Natural killer cell (primary cell): ENCODE data around the gene LAMB1. TPM values are rescaled to one million over a fixed set of nuclear protein-coding genes. Genes with fewer than 3 reads are reported as not detected.

Experiments
- ATAC-seq, 3 donors: fragments of 150-1000 bp in 2 of 3; fragments of 200-7000 bp in 1 of 3; cut with Tn5 transposase; 1 replicate in 1 of 3; 2 replicates in 2 of 3; pipeline ENCODE4 v1.10.0; 2021; ENCODE audit warnings: mild to moderate bottlenecking in 2 of 3, moderate library complexity in 2 of 3
- DNase-seq, 2 donors: peaks; one replicate each; pipeline versions ENCODE4 v3.0.0 to v3.0.0-alpha.2; 2013 to 2021; ENCODE audit warnings: mixed read lengths in 1 of 2
- H3K27ac ChIP-seq: one replicate; pipeline ENCODE4 v1.5.1; 2013; ENCODE audit warnings: mild to moderate bottlenecking, low read length
- H3K27me3 ChIP-seq: one replicate; pipeline ENCODE4 v1.6.1; 2013; ENCODE audit warnings: low read length; ENCODE audit not compliant: control insufficient read depth, insufficient read depth
- H3K36me3 ChIP-seq: one replicate; pipeline ENCODE4 v1.6.1; 2013; ENCODE audit warnings: low read length; ENCODE audit not compliant: control insufficient read depth, insufficient read depth
- H3K4me1 ChIP-seq: one replicate; pipeline ENCODE4 v1.6.1; 2013; ENCODE audit warnings: low read length; ENCODE audit not compliant: control insufficient read depth, insufficient read depth
- H3K4me3 ChIP-seq: one replicate; pipeline ENCODE4 v1.5.1; 2013; ENCODE audit warnings: low read length
- H3K9me3 ChIP-seq: one replicate; pipeline ENCODE4 v1.6.1; 2013; ENCODE audit warnings: low read length; ENCODE audit not compliant: control insufficient read depth, insufficient read depth
- H3K27ac Mint-ChIP-seq, 2 donors: one replicate each; pipeline ENCODE4 v1.8.0; 2022; ENCODE audit warnings: mild to moderate bottlenecking in 2 of 2, mixed read lengths in 2 of 2, moderate library complexity in 1 of 2
- H3K27me3 Mint-ChIP-seq, 2 donors: one replicate each; pipeline ENCODE4 v1.8.0; 2022; ENCODE audit warnings: low read depth in 2 of 2, mixed read lengths in 2 of 2
- H3K36me3 Mint-ChIP-seq: one replicate; pipeline ENCODE4 v1.8.0; 2022; ENCODE audit warnings: mixed read lengths
- H3K4me1 Mint-ChIP-seq, 2 donors: one replicate each; pipeline ENCODE4 v1.8.0; 2022; ENCODE audit warnings: mixed read lengths in 2 of 2
- H3K4me3 Mint-ChIP-seq: one replicate; pipeline ENCODE4 v1.8.0; 2022; ENCODE audit warnings: mild to moderate bottlenecking, moderate library complexity, mixed read lengths
- H3K9me3 Mint-ChIP-seq, 2 donors: one replicate each; pipeline ENCODE4 v1.8.0; 2022; ENCODE audit warnings: mixed read lengths in 2 of 2
- whole genome bisulfite sequencing: methylation state at CpG from one replicate; pipeline ENCODE4 v1.1.7; 2013; ENCODE audit warnings: missing lambda C conversion rate; ENCODE audit not compliant: insufficient coverage; 5-methylcytosine and 5-hydroxymethylcytosine counted together
- intact Hi-C: fragments of 100-400 bp; cut with micrococcal nuclease; formaldehyde crosslinking; loops from one replicate; pipeline ENCODE4 v1.14.2; 2022
- total RNA-seq, 4 donors: library from RNA; stranded (reverse); fragments of 120-200 nt in 1 of 4; gene quantifications; one replicate each; pipeline versions ENCODE4 v1.2.3 to v1.2.4, GENCODE V29; 2013 to 2022
- TF ChIP-seq, protein P1 (sequence below): fragments of 200-600 bp; IDR thresholded peaks from one replicate; pipeline ENCODE4 v1.8.0; 2022; ENCODE audit warnings: antibody characterized with exemption

The LAMB1 gene
- total RNA-seq, 3 donors from 2014 or later (not counting 1 experiment from before 2014, with no cell fraction given), result not detected

DNA sequence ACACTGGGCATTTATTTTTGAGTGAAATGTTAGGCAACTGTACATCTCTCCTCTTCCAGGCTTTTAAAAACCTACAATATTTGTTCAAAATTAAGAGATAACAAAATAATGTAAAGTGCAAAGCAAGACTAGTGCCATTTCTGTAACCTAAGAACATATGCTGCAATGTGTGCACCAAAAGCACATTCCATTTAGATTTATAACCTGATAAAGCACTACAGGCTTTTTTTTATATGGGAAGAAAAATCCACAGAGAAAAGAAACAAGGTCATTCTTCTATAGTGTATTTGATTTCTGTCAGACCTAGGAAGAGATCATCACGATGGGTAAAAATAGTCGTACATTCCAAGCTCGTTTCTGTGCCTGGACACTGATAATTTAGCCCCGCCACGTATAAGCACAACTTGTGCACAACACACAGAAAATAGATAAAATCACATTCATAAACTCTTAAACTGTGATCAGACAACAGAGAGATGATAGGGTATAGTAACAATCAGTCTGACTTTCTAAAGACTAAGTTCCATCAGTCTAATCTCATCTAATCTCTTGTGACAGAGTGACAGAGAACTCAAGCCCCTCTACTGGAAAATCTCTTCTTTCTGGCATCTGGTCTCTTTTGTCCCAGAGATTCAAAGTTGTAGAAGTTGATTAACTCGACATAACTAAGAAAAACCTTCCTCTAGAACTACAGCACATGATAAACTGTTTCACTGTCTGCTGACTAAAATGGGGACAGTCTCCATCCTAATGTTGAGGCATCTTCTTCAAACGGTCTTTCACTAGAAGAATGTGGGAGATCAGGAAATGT is 6.7 kb downstream of the LAMB1 start:
- Mint-ChIP-seq H3K9me3 (peaks cover 0 to 3% of the 10 kb centered on the region in 2 donors), H3K4me3 (no peak overlapping the region), H3K36me3 (no peaks in the 10 kb centered on the region), H3K4me1 (peaks cover 0 to under 1% of the 10 kb centered on the region in 2 donors), H3K27ac (no peak overlapping the region), H3K27me3 (peaks cover 24 to 61% of the 10 kb centered on the region in 2 donors)
- intact Hi-C loops, result no loop called here
- TF ChIP-seq, protein P1, sequence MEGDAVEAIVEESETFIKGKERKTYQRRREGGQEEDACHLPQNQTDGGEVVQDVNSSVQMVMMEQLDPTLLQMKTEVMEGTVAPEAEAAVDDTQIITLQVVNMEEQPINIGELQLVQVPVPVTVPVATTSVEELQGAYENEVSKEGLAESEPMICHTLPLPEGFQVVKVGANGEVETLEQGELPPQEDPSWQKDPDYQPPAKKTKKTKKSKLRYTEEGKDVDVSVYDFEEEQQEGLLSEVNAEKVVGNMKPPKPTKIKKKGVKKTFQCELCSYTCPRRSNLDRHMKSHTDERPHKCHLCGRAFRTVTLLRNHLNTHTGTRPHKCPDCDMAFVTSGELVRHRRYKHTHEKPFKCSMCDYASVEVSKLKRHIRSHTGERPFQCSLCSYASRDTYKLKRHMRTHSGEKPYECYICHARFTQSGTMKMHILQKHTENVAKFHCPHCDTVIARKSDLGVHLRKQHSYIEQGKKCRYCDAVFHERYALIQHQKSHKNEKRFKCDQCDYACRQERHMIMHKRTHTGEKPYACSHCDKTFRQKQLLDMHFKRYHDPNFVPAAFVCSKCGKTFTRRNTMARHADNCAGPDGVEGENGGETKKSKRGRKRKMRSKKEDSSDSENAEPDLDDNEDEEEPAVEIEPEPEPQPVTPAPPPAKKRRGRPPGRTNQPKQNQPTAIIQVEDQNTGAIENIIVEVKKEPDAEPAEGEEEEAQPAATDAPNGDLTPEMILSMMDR, result no peak
- H3K4me1 ChIP-seq, result peaks cover 1% of the 10 kb centered on the region
- H3K9me3 ChIP-seq, result no peaks in the 10 kb centered on the region
- no peak for DNase-seq
- no peak overlapping the region for H3K4me3 ChIP-seq
- ATAC-seq, result no peak
- peaks cover 4% of the 10 kb centered on the region for H3K27me3 ChIP-seq
- no peaks in the 10 kb centered on the region for H3K36me3 ChIP-seq
- 88% methylated on average over 6 of the region's 7 CpGs for WGBS
- H3K27ac ChIP-seq, result no peak overlapping the region

DNA sequence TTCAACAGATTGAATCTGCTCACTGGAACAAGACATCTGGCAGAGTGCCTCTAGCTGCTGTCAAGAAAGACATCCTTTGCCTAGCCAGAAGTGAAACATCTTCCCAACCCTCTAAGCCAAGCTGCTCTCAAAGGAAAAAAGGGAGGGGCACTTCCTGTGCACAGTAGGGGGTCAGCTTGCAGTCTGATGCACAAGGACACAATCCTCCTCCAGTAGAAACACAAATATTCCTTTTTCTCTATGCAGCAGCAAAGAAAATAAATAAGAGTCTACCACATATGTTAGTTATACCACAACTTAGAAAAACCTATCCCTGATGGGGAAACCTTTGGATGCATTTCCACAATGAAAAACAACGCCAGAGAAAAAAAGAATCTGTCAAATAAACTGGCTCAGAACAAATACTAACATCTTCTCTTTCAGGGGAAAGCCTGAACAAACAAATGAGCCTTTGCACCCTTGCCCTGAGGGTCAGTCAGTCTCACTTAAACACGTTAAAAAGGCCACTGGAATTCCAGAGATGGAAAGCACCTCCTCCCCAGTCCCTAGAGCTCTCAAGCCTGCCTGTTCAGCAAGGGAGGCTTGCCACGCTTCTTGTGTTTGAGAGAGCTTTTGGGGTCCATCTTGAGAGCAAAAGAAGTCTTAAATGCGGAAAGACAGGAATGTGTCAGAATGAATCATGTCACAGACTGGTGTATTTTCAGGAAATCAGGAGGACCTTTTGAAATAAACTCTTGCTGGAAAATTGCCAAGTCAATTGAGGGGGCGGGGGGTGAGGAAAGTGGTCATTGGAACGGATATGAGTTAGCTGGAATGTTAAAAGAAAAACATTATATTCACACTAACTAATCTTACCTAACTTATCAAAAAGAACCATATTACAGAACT is 7.5 kb downstream of the LAMB1 start:
- intact Hi-C loops, result no loop called here
- Mint-ChIP-seq H3K4me1 (no peaks in the 10 kb centered on the region), H3K27me3 (peaks cover 19 to 54% of the 10 kb centered on the region in 2 donors), H3K4me3 (no peak overlapping the region), H3K27ac (no peak overlapping the region), H3K36me3 (no peaks in the 10 kb centered on the region), H3K9me3 (peaks cover 0 to 3% of the 10 kb centered on the region in 2 donors)
- Histone ChIP-seq H3K9me3 (no peaks in the 10 kb centered on the region), H3K27ac (no peak overlapping the region), H3K4me1 (no peaks in the 10 kb centered on the region), H3K4me3 (no peak overlapping the region), H3K36me3 (no peaks in the 10 kb centered on the region), H3K27me3 (peaks cover 3% of the 10 kb centered on the region)
- 70% methylated on average over 4 of the region's 6 CpGs for WGBS
- ATAC-seq (no peak), DNase-seq (no peak)
- TF ChIP-seq, protein P1, result no peak

DNA sequence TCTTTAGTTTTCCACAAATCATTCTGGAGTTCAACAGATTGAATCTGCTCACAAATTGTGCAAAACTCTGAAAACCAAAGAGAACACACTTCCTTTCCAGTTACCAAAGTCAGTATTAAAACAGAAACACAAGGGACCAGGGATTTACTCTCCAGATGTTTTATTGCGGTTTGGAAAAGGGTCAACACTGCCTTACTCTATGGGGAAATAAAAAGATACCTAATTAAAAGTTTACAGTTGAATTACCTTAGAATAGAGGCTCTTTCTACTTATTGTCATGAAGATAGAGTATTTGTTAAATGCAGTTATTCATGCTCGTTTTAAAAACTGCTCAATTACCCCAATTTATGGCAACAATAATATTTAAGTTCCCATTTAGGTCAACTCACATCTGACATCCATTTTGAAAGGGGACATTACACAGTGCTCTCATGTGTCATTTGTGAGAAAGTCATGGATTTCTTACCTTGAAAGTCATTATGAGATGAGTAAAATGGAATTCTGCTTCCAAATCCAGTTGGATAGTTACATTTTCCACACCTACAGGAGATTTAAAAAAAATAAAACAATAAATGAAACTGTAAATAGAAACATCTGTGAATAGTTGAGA is 8.4 kb downstream of the LAMB1 start:
- H3K4me3 ChIP-seq, result no peak overlapping the region
- DNase-seq, result no peak
- Mint-ChIP-seq H3K4me1 (no peaks in the 10 kb centered on the region), H3K27ac (no peak overlapping the region), H3K27me3 (peaks cover 19 to 51% of the 10 kb centered on the region in 2 donors), H3K9me3 (no peaks in the 10 kb centered on the region), H3K4me3 (no peak overlapping the region), H3K36me3 (no peaks in the 10 kb centered on the region)
- ATAC-seq, result no peak
- TF ChIP-seq, protein P1, result no peak
- no peak overlapping the region for H3K27ac ChIP-seq
- H3K27me3 ChIP-seq, result peaks cover 3% of the 10 kb centered on the region
- no peaks in the 10 kb centered on the region for H3K36me3 ChIP-seq
- no peaks in the 10 kb centered on the region for H3K4me1 ChIP-seq
- intact Hi-C loops, result no loop called here
- WGBS, result no CpG with 5 or more reads among the region's 2 CpGs
- H3K9me3 ChIP-seq, result no peaks in the 10 kb centered on the region
